Measurements from ENCODE around the gene KLHL15. TPM values are rescaled to one million over a fixed set of nuclear protein-coding genes. Genes with fewer than 3 reads are reported as not detected.

Gene KLHL15
- total and polyA plus RNA-seq, 2 experiments from 2014 or later, result 2.4 to 15.0 TPM

DNA sequence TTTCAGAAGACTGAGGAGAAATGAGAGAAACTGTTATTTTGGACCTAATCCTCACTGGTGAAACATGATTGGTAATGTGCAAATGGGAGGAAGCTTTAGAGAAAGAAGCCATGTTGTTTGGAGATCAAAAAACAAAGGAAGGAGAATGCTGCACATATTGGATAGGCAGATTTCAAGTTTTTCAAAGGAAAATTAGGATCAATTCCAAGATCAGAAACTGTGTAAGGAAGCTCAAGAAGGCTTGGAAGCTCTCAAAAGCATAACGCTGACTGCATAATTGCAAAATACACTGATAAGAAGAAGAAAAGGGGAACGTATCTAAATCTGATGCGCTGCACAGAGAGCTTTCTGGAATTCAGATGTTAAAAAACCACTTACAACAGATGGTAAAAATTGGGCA lies 34.6 kb downstream of the KLHL15 start (continued):
- TF ChIP-seq ZNF331 (CRISPR knock-in tag; IDR thresholded peaks at IDR 0.05; ENCODE audit: low read depth), result no peak
- no peak for TF ChIP-seq EZH2phosphoT487 (IDR thresholded peaks at IDR 0.05; ENCODE audit: unreplicated experiment)
- no peak for TF ChIP-seq ZNF114 (CRISPR knock-in tag; IDR thresholded peaks at IDR 0.05)
- TF ChIP-seq, protein P1, sequence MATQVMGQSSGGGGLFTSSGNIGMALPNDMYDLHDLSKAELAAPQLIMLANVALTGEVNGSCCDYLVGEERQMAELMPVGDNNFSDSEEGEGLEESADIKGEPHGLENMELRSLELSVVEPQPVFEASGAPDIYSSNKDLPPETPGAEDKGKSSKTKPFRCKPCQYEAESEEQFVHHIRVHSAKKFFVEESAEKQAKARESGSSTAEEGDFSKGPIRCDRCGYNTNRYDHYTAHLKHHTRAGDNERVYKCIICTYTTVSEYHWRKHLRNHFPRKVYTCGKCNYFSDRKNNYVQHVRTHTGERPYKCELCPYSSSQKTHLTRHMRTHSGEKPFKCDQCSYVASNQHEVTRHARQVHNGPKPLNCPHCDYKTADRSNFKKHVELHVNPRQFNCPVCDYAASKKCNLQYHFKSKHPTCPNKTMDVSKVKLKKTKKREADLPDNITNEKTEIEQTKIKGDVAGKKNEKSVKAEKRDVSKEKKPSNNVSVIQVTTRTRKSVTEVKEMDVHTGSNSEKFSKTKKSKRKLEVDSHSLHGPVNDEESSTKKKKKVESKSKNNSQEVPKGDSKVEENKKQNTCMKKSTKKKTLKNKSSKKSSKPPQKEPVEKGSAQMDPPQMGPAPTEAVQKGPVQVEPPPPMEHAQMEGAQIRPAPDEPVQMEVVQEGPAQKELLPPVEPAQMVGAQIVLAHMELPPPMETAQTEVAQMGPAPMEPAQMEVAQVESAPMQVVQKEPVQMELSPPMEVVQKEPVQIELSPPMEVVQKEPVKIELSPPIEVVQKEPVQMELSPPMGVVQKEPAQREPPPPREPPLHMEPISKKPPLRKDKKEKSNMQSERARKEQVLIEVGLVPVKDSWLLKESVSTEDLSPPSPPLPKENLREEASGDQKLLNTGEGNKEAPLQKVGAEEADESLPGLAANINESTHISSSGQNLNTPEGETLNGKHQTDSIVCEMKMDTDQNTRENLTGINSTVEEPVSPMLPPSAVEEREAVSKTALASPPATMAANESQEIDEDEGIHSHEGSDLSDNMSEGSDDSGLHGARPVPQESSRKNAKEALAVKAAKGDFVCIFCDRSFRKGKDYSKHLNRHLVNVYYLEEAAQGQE (IDR thresholded peaks at IDR 0.05; ENCODE audit: unreplicated experiment), result no peak
- TF ChIP-seq, protein P2, sequence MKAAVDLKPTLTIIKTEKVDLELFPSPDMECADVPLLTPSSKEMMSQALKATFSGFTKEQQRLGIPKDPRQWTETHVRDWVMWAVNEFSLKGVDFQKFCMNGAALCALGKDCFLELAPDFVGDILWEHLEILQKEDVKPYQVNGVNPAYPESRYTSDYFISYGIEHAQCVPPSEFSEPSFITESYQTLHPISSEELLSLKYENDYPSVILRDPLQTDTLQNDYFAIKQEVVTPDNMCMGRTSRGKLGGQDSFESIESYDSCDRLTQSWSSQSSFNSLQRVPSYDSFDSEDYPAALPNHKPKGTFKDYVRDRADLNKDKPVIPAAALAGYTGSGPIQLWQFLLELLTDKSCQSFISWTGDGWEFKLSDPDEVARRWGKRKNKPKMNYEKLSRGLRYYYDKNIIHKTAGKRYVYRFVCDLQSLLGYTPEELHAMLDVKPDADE (IDR thresholded peaks at IDR 0.05), result no peak
- TF ChIP-seq, protein P3, sequence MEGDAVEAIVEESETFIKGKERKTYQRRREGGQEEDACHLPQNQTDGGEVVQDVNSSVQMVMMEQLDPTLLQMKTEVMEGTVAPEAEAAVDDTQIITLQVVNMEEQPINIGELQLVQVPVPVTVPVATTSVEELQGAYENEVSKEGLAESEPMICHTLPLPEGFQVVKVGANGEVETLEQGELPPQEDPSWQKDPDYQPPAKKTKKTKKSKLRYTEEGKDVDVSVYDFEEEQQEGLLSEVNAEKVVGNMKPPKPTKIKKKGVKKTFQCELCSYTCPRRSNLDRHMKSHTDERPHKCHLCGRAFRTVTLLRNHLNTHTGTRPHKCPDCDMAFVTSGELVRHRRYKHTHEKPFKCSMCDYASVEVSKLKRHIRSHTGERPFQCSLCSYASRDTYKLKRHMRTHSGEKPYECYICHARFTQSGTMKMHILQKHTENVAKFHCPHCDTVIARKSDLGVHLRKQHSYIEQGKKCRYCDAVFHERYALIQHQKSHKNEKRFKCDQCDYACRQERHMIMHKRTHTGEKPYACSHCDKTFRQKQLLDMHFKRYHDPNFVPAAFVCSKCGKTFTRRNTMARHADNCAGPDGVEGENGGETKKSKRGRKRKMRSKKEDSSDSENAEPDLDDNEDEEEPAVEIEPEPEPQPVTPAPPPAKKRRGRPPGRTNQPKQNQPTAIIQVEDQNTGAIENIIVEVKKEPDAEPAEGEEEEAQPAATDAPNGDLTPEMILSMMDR (conservative IDR thresholded peaks at IDR 0.05; ENCODE audit: low read depth in 2 of 2), result no peak
- TF ChIP-seq POLR2AphosphoS5 (IDR thresholded peaks at IDR 0.05; ENCODE audit: low read depth), result no peak

DNA sequence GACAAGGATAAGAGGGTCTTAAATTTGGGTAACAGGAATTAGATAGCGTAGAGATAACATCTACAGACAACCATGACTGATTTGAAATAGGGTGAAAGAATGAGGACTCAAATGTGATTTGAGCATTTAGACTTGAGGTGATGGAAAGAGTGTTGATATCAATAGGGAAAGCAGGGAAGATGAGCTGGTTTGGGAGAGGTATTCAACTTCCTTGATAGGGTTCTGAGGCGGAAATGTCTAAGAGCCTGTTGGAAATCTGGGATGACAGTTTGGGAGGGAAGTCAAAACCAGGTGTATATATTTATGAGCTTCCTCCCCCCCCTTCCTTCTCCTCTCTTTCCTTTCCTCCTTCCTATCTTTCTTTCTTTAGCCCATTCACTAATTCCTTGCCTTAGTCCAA lies 36.5 kb downstream of the KLHL15 start:
- Histone ChIP-seq H3K79me2 (replicated peaks; ENCODE audit: insufficient read depth) (no peaks in the 10 kb centered on the region), H3K27me3 (ENCODE audit: insufficient read depth) (no peaks in the 10 kb centered on the region), H3F3A (replicated peaks; ENCODE audit: low read depth) (no peaks in the 10 kb centered on the region), H4K20me1 (replicated peaks; ENCODE audit: insufficient read depth) (no peaks in the 10 kb centered on the region; the same call in 1 of the 2 replicates), H3K4me1 (ENCODE audit: insufficient read depth) (no peaks in the 10 kb centered on the region), H3K4me2 (no peak overlapping the region), H3K4me3 (no peak overlapping the region), H2AFZ (no peak overlapping the region), H3K9me2 (ENCODE audit: insufficient read depth) (no peaks in the 10 kb centered on the region), H3K27ac (ENCODE audit: low read depth) (no peak overlapping the region), H3K36me3 (ENCODE audit: insufficient read depth) (0 out of 2 replicates have a peak, but pooled peaks cover 8% of the 10 kb centered on the region)
- ATAC-seq (no peak), DNase-seq (ENCODE audit: low spot score) (no peak)
- Mint-ChIP-seq H3K4me1 (no peaks in the 10 kb centered on the region), H3K27ac (no peak overlapping the region), H3K9me3 (no peaks in the 10 kb centered on the region), H3K4me3 (no peak overlapping the region), H3K27me3 (ENCODE audit: insufficient read depth, low read depth, poor library complexity) (no peaks in the 10 kb centered on the region), H3K36me3 (ENCODE audit: low read depth) (peaks cover 19% of the 10 kb centered on the region)
- TF ChIP-seq STAT1 (IDR thresholded peaks at IDR 0.05; ENCODE audit: unreplicated experiment) (no peak), ZNF114 (CRISPR knock-in tag; IDR thresholded peaks at IDR 0.05) (no peak), NANOG (IDR thresholded peaks at IDR 0.05; ENCODE audit: borderline replicate concordance) (no peak), EZH2 (IDR thresholded peaks at IDR 0.05; ENCODE audit: low read depth, unreplicated experiment) (no peak), ZNF331 (CRISPR knock-in tag; IDR thresholded peaks at IDR 0.05; ENCODE audit: low read depth) (no peak)
- TF ChIP-seq, protein P1 (IDR thresholded peaks at IDR 0.05; ENCODE audit: unreplicated experiment), result no peak
- TF ChIP-seq, protein P2 (IDR thresholded peaks at IDR 0.05), result no peak

All from GM23338 (cell line).